Measurements from ENCODE around the gene RGP1.

The RGP1 gene

GRCh38 chr9:35748242-35748857, 737 bp upstream of the RGP1 start:
- no peak for DNase-seq

- DNase-seq, result no peak
These were observed 598 bp downstream of the RGP1 start for GRCh38 chr9:35749515-35750255.

- no peak for DNase-seq
These were observed 1.1 kb downstream of the RGP1 start for GRCh38 chr9:35750256-35750531.

- DNase-seq, result no peak
These were observed 4.4 kb downstream of the RGP1 start for GRCh38 chr9:35753466-35753865.

- DNase-seq, result no peak
These were observed 5.2 kb downstream of the RGP1 start, which contains the start of gene MSMP for GRCh38 chr9:35754264-35754663. Gene MSMP, minus strand, starts transcription at chr9:35754276. Its CDS starts 147 bp downstream, at chr9:35754129.

GRCh38 chr9:35755071-35755470, 6.0 kb downstream of the RGP1 start:
- DNase-seq, result no peak

GRCh38 chr9:35756275-35757225, 7.5 kb downstream of the RGP1 start:
- DNase-seq, result peak; percentile 11

- no peak for DNase-seq
These were observed 8.3 kb downstream of the RGP1 start for GRCh38 chr9:35757226-35757891.

GRCh38 chr9:35757892-35758275, 8.8 kb downstream of the RGP1 start:
- DNase-seq, result no peak

GRCh38 chr9:35758475-35759050, 9.5 kb downstream of the RGP1 start:
- DNase-seq, result no peak

GRCh38 chr9:35759795-35760194, 10.7 kb downstream of the RGP1 start:
- no peak for DNase-seq

GRCh38 chr9:35760651-35761050, 11.6 kb downstream of the RGP1 start:
- no peak for DNase-seq

- no peak for DNase-seq
These were observed 14.1 kb downstream of the RGP1 start for GRCh38 chr9:35763181-35763580.

- DNase-seq, result no peak
These were observed 14.7 kb downstream of the RGP1 start for GRCh38 chr9:35763803-35764202.

- no peak for DNase-seq
These were observed 17.9 kb downstream of the RGP1 start for GRCh38 chr9:35766997-35767396.

- DNase-seq, result no peak
These were observed 18.4 kb downstream of the RGP1 start for GRCh38 chr9:35767458-35767857.

GRCh38 chr9:35769763-35770162, 20.7 kb downstream of the RGP1 start:
- no peak for DNase-seq

GRCh38 chr9:35771075-35771433, 22.0 kb downstream of the RGP1 start:
- no peak for DNase-seq

GRCh38 chr9:35771534-35771933, 22.4 kb downstream of the RGP1 start:
- no peak for DNase-seq

GRCh38 chr9:35771943-35772342, 22.9 kb downstream of the RGP1 start:
- no peak for DNase-seq

- peak; percentile 43 for DNase-seq
These were observed 26.0 kb downstream of the RGP1 start for GRCh38 chr9:35774907-35775635.

- DNase-seq, result no peak
These were observed 26.9 kb downstream of the RGP1 start for GRCh38 chr9:35776018-35776417.
